KOPT-K1 (cell line): Measurements from ENCODE around the gene TSC2.

Experiments
- H3K27ac ChIP-seq: fragments of 200-600 bp; sonication (generic); 2 replicates; pipeline ENCODE4 v1.5.1; 2016; ENCODE audit warnings: antibody characterized with exemption, mild to moderate bottlenecking, low read depth, low read length; ENCODE audit not compliant: poor library complexity, severe bottlenecking
- H3K36me3 ChIP-seq: fragments of 200-600 bp; sonication (generic); 2 replicates; pipeline ENCODE4 v1.5.1; 2017; ENCODE audit warnings: antibody characterized with exemption, mild to moderate bottlenecking, low read length, moderate library complexity; ENCODE audit not compliant: insufficient read depth
- H3K9me3 ChIP-seq: fragments of 200-600 bp; sonication (generic); 2 replicates; pipeline ENCODE4 v1.5.1; 2017; ENCODE audit warnings: antibody characterized with exemption, low read length, mild to moderate bottlenecking; ENCODE audit not compliant: insufficient read depth, poor library complexity, severe bottlenecking

TSC2 gene

DNA sequence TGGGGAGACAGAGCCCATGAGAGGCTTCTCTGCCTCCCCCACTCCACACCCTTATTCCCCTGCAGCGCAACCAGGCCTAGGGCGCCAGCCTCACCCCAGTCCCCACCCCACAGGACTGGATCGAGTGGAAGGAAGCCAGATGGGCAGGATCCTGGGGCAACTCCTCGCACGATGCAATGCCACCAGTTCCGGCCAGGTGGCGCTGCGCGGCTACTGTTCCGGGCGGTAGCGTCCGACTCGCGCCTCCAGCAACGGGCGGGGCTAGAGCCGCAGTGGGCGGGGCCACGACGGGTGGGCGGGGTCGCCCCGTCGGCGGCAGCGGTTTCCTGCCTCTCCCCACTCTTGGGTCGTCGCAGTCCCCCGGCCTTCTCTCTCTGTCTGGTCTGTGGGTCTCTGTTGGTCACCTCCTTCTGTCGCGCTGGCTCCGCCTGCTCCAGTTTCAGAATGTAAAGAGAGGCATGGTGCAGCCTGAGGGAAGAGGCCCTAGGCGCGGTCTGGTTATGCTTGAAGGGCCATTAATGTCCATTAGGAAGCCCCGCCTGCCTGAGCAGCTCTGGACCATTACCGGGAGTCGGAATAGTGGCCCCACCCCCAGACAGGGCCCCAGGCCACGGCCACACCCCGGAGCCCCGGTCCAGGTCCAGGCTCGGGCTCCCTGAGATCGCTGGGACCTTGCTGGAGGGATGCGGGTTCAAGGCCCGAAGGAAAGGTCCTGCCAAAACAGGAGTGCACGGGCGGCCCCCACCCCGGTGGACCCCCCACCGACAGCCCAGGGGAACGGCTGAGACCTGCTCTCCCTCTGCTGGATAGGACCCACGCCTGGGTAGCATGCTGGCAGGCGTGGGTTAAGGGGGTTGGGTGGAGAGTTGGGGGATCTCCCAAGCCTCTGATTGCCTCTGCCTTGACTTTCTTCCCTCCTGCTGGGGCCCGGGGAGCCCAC lies 24.4 kb upstream of the TSC2 start:
- H3K27ac ChIP-seq, result no peak overlapping the region
- no peaks in the 10 kb centered on the region for H3K9me3 ChIP-seq
- H3K36me3 ChIP-seq, result no peaks in the 10 kb centered on the region

DNA sequence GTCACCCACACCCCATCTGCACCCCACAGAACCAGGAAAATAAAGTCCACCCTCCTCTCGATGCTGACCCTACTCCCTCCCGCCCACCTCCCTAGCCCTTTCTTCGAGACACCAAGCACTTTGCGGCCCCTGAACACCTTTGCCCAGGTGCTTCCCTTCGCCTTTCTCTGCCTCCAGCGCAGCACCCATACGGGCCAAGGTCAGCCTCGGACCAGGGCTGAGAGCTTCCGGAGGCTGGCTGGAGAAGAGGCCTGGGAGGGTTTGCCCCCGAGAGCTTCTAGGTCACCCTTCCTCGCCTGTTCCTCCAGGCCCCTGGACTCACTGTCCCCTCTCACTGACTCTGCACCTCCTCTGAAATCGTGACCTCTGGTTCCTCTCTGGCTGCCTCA lies 23.8 kb upstream of the TSC2 start:
- no peaks in the 10 kb centered on the region for H3K36me3 ChIP-seq
- no peak overlapping the region for H3K27ac ChIP-seq
- no peaks in the 10 kb centered on the region for H3K9me3 ChIP-seq

GRCh38 chr16:2025251-2025650 lies 22.5 kb upstream of the TSC2 start:
- H3K27ac ChIP-seq, result no peak overlapping the region

GRCh38 chr16:2025878-2026460 lies 21.8 kb upstream of the TSC2 start:
- Histone ChIP-seq H3K27ac (no peak overlapping the region), H3K9me3 (no peaks in the 10 kb centered on the region), H3K36me3 (no peaks in the 10 kb centered on the region)

More at GRCh38 chr16:2025251-2025650, 22.5 kb upstream of the TSC2 start:
- H3K9me3 ChIP-seq, result no peaks in the 10 kb centered on the region
- H3K36me3 ChIP-seq, result no peaks in the 10 kb centered on the region

DNA sequence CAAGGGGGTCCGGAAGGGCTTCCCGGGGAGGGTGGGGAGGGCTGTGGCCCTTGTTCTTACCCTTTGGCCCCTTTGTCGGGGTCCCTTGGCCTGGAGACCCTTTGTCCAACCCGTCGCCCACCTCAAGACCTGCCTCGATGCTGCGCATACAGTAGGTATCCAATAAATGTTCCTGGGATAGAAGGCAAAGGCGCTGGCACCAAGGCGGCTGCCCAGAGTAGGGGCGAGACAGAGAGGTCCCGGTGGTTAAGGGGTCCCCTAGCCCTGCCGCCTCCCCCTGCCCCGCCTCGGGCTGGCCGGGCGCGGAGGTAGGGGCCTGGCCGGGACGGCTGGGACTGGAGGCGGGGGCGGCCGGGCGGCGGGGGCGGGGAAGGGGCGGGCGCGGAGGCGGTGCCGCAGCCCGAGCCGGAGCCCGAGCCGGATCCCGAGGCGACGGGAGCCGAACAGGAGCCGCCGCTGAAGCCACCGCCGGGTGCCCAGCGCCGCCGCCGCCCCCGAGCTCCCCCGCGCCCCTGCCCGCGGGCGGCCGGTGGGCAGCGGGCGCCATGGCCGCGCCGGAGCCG lies 21.2 kb upstream of the TSC2 start, which contains the start of gene NHERF2:
Gene NHERF2, plus strand, starts transcription at position 442 of the 563 bp plus-strand sequence. Its CDS starts 104 bp downstream, at position 546.
- Histone ChIP-seq H3K27ac (no peak within 1 kb of the TSS), H3K36me3 (no peaks in the 10 kb centered on the region), H3K9me3 (no peaks in the 10 kb centered on the region)

- H3K27ac ChIP-seq, result no peak overlapping the region
- no peaks in the 10 kb centered on the region for H3K9me3 ChIP-seq
These were observed 20.5 kb upstream of the TSC2 start for GRCh38 chr16:2027024-2028010.

GRCh38 chr16:2028146-2028545 lies 19.6 kb upstream of the TSC2 start:
- Histone ChIP-seq H3K9me3 (no peaks in the 10 kb centered on the region), H3K36me3 (no peaks in the 10 kb centered on the region), H3K27ac (no peak overlapping the region)

More at GRCh38 chr16:2027024-2028010, 20.5 kb upstream of the TSC2 start:
- no peaks in the 10 kb centered on the region for H3K36me3 ChIP-seq

GRCh38 chr16:2028620-2029220 lies 19.1 kb upstream of the TSC2 start:
- Histone ChIP-seq H3K27ac (no peak overlapping the region), H3K9me3 (no peaks in the 10 kb centered on the region), H3K36me3 (no peaks in the 10 kb centered on the region)

- Histone ChIP-seq H3K27ac (no peak overlapping the region), H3K9me3 (no peaks in the 10 kb centered on the region), H3K36me3 (no peaks in the 10 kb centered on the region)
These were observed 18.4 kb upstream of the TSC2 start for GRCh38 chr16:2029350-2029749.

DNA sequence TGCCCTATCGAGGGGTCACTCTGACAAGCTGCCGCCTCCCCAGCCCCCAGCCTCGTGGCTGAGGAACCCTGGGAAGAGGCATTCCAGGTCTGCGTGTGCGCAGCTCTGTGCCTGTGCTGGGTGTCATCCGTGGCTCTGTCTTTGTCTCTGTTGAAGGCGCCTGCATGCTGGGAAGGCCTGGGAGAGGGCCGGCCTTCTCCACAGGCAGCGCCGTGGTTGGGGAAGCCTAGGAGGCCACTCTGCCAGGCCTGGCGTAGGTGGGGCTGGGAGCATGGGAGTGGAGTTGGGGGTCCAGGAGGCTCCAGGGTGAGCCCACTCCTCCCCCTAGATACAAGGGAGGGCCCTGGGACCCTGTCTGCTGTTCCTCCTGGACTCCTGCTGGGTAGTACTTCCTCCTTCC lies 17.7 kb upstream of the TSC2 start:
- Histone ChIP-seq H3K9me3 (no peaks in the 10 kb centered on the region), H3K27ac (no peak overlapping the region), H3K36me3 (no peaks in the 10 kb centered on the region)

DNA sequence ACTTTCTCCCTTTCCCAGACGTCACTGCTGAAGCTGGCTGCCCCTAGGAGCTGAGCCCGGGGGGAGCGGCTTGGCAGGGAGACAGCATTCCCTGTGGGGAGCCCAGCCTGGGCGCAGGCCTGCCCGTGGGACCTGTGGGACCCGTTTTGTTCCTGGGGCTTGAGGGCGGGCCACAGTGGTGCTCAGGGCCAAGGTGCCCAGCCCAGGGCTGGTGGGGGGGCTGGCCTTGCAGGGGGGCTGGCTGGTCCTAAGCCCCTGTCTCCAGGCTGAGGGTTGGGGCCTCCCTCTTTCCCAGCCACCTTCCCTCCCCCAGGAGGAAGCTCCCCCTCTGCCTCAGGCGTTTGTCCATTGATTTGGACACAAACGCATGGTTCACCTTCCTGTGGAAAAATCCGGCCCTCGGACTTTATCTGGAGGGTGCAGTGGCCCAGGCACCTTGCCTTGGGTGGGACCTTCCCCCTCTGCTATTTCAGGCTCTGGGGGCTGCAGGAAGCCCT lies 16.7 kb upstream of the TSC2 start:
- Histone ChIP-seq H3K9me3 (no peaks in the 10 kb centered on the region), H3K36me3 (no peaks in the 10 kb centered on the region), H3K27ac (no peak overlapping the region)

GRCh38 chr16:2032285-2033056 lies 15.3 kb upstream of the TSC2 start:
- H3K27ac ChIP-seq, result no peak overlapping the region
- no peaks in the 10 kb centered on the region for H3K36me3 ChIP-seq
- no peaks in the 10 kb centered on the region for H3K9me3 ChIP-seq

GRCh38 chr16:2033057-2033908 lies 14.5 kb upstream of the TSC2 start:
- no peak overlapping the region for H3K27ac ChIP-seq
- no peaks in the 10 kb centered on the region for H3K9me3 ChIP-seq
- no peaks in the 10 kb centered on the region for H3K36me3 ChIP-seq
